Osteocyte (in vitro differentiated cells): ENCODE results near the gene RHOJ. TPM values are rescaled to one million over a fixed set of nuclear protein-coding genes. Genes with fewer than 3 reads are reported as not detected.
"Not testable (repeated sequence)": the region's sequence is repeated elsewhere in the genome, so short reads cannot be mapped to it uniquely, and the experiment has no call there.

ENCODE experiments used
- DNase-seq: peaks from one replicate; pipeline ENCODE4 v3.0.0; 2021; ENCODE audit warnings: mixed read lengths; ENCODE audit not compliant: unreplicated experiment; ENCODE audit errors: extremely low spot score
- H3K27ac Mint-ChIP-seq: one replicate; pipeline ENCODE4 v1.8.0; 2021; ENCODE audit warnings: mild to moderate bottlenecking, mixed read lengths; ENCODE audit not compliant: unreplicated experiment
- H3K27me3 Mint-ChIP-seq: one replicate; pipeline ENCODE4 v1.8.0; 2021; ENCODE audit warnings: mixed read lengths; ENCODE audit not compliant: unreplicated experiment
- H3K36me3 Mint-ChIP-seq: one replicate; pipeline ENCODE4 v1.8.0; 2021; ENCODE audit warnings: mixed read lengths; ENCODE audit not compliant: unreplicated experiment
- H3K4me1 Mint-ChIP-seq: one replicate; pipeline ENCODE4 v1.8.0; 2021; ENCODE audit warnings: mixed read lengths; ENCODE audit not compliant: unreplicated experiment
- H3K4me3 Mint-ChIP-seq: one replicate; pipeline ENCODE4 v1.8.0; 2021; ENCODE audit warnings: mild to moderate bottlenecking, moderate library complexity, mixed read lengths; ENCODE audit not compliant: unreplicated experiment
- H3K9me3 Mint-ChIP-seq: one replicate; pipeline ENCODE4 v1.8.0; 2021; ENCODE audit warnings: mixed read lengths; ENCODE audit not compliant: unreplicated experiment
- total RNA-seq: library from RNA; stranded (reverse); gene quantifications from 2 replicates; pipeline ENCODE4 v1.2.1, GENCODE V29; 2021
- TF ChIP-seq, protein P1 (sequence below): fragments of 200-600 bp; sonication (generic); IDR thresholded peaks from 2 replicates; pipeline ENCODE4 v1.5.0; 2021; ENCODE audit warnings: antibody characterized with exemption, mild to moderate bottlenecking, moderate library complexity

Gene RHOJ
- total RNA-seq, 1 donor from 2014 or later: 69.7 TPM

GRCh38 chr14:63276492-63277342 is 72.5 kb downstream of the RHOJ start:
- DNase-seq: no peak
- H3K4me1 Mint-ChIP-seq: no peaks in the 10 kb centered on the region
- no peaks in the 10 kb centered on the region for H3K27me3 Mint-ChIP-seq
- no peaks in the 10 kb centered on the region for H3K9me3 Mint-ChIP-seq
- TF ChIP-seq, protein P1, sequence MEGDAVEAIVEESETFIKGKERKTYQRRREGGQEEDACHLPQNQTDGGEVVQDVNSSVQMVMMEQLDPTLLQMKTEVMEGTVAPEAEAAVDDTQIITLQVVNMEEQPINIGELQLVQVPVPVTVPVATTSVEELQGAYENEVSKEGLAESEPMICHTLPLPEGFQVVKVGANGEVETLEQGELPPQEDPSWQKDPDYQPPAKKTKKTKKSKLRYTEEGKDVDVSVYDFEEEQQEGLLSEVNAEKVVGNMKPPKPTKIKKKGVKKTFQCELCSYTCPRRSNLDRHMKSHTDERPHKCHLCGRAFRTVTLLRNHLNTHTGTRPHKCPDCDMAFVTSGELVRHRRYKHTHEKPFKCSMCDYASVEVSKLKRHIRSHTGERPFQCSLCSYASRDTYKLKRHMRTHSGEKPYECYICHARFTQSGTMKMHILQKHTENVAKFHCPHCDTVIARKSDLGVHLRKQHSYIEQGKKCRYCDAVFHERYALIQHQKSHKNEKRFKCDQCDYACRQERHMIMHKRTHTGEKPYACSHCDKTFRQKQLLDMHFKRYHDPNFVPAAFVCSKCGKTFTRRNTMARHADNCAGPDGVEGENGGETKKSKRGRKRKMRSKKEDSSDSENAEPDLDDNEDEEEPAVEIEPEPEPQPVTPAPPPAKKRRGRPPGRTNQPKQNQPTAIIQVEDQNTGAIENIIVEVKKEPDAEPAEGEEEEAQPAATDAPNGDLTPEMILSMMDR: no peak
- H3K36me3 Mint-ChIP-seq: peaks cover 14% of the 10 kb centered on the region
- no peak overlapping the region for H3K4me3 Mint-ChIP-seq
- no peak overlapping the region for H3K27ac Mint-ChIP-seq

- Mint-ChIP-seq H3K9me3 (no peaks in the 10 kb centered on the region), H3K4me3 (no peak overlapping the region), H3K27me3 (no peaks in the 10 kb centered on the region), H3K4me1 (no peaks in the 10 kb centered on the region), H3K36me3 (peaks cover 10% of the 10 kb centered on the region), H3K27ac (no peak overlapping the region)
- no peak for DNase-seq
- TF ChIP-seq, protein P1: no peak
Observed at GRCh38 chr14:63277591-63278183, 73.4 kb downstream of the RHOJ start.

DNA sequence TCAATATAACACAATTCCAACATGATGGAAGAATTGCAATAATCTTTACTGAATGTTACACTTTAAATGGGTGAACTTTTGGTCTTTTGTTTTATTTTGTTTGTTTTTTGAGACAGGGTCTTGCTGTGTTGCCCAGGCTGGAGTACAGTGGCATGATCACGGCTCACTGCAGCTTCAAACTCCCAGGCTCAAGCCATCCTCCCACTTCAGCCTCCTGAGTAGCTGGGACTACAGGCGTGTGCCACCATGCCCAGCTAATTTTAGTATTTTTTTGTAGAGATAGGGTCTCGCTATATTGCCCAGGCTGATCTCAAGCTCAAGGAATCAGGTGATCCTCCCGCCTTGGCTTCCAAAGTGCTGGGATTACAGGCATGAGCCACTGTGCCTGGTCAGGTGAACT is 75.7 kb downstream of the RHOJ start:
- H3K4me1 Mint-ChIP-seq, H3K27ac Mint-ChIP-seq, DNase-seq, H3K36me3 Mint-ChIP-seq, H3K27me3 Mint-ChIP-seq, H3K9me3 Mint-ChIP-seq, H3K4me3 Mint-ChIP-seq: not testable (repeated sequence)

GRCh38 chr14:63282997-63283883 is 79.0 kb downstream of the RHOJ start:
- Mint-ChIP-seq H3K27ac (no peak overlapping the region), H3K27me3 (no peaks in the 10 kb centered on the region), H3K4me1 (no peaks in the 10 kb centered on the region), H3K36me3 (peaks cover 7% of the 10 kb centered on the region), H3K4me3 (no peak overlapping the region), H3K9me3 (no peaks in the 10 kb centered on the region)
- no peak for DNase-seq
- TF ChIP-seq, protein P1: no peak

- H3K4me1 Mint-ChIP-seq: no peaks in the 10 kb centered on the region
- no peak overlapping the region for H3K4me3 Mint-ChIP-seq
- H3K27ac Mint-ChIP-seq: no peak overlapping the region
- H3K9me3 Mint-ChIP-seq: no peaks in the 10 kb centered on the region
- TF ChIP-seq, protein P1: no peak
- DNase-seq: no peak
- no peaks in the 10 kb centered on the region for H3K27me3 Mint-ChIP-seq
- peaks cover 10% of the 10 kb centered on the region for H3K36me3 Mint-ChIP-seq
Observed at GRCh38 chr14:63283884-63284248, 79.6 kb downstream of the RHOJ start.
